OCI-LY1 (cell line): ENCODE results near the gene ASMTL.

ENCODE experiments used
- H2AFZ ChIP-seq: fragments of 200-600 bp; sonication (generic), shearing (Covaris generic); 2 replicates; pipeline ENCODE4 v1.6.0; 2014; ENCODE audit warnings: antibody characterized with exemption, mild to moderate bottlenecking, low read length
- H3F3A ChIP-seq: fragments of 200-600 bp; sonication (generic), shearing (Covaris generic); 2 replicates; pipeline ENCODE4 v1.6.0; 2014; ENCODE audit warnings: mild to moderate bottlenecking, antibody characterized with exemption, low read length, moderate library complexity; ENCODE audit not compliant: insufficient read depth
- H3K27ac ChIP-seq: fragments of 200-600 bp; sonication (generic); 2 replicates; pipeline ENCODE4 v1.5.1; 2014; ENCODE audit warnings: low read length, mixed run types, mild to moderate bottlenecking, low read depth; ENCODE audit not compliant: poor library complexity, severe bottlenecking
- H3K27me3 ChIP-seq: fragments of 200-600 bp; sonication (generic); 2 replicates; pipeline ENCODE4 v1.6.0; 2014; ENCODE audit warnings: antibody characterized with exemption, mild to moderate bottlenecking, low read length, moderate library complexity; ENCODE audit not compliant: insufficient read depth
- H3K36me3 ChIP-seq: fragments of 200-600 bp; sonication (generic); 2 replicates; pipeline ENCODE4 v1.6.1; 2014; ENCODE audit warnings: mild to moderate bottlenecking, antibody characterized with exemption, low read length, moderate library complexity, mixed read lengths; ENCODE audit not compliant: insufficient read depth
- H3K4me1 ChIP-seq: fragments of 200-600 bp; sonication (generic); 2 replicates; pipeline ENCODE4 v1.5.1; 2014; ENCODE audit warnings: mild to moderate bottlenecking, low read length, moderate library complexity; ENCODE audit not compliant: insufficient read depth, severe bottlenecking
- H3K4me2 ChIP-seq: fragments of 200-600 bp; sonication (generic), shearing (Covaris generic); 2 replicates; pipeline ENCODE4 v1.6.1; 2014; ENCODE audit warnings: low read length
- H3K4me3 ChIP-seq: fragments of 200-600 bp; sonication (generic); 2 replicates; pipeline ENCODE4 v1.5.1; 2014; ENCODE audit warnings: low read length, low read depth, mild to moderate bottlenecking, mixed read lengths; ENCODE audit not compliant: poor library complexity, severe bottlenecking
- H3K79me2 ChIP-seq: fragments of 200-600 bp; shearing (Covaris generic); 2 replicates; pipeline ENCODE4 v1.6.1; 2016; ENCODE audit warnings: mixed run types, low read length, mixed read lengths; ENCODE audit not compliant: insufficient read depth
- H3K9ac ChIP-seq: fragments of 200-600 bp; sonication (generic), shearing (Covaris generic); 2 replicates; pipeline ENCODE4 v1.6.1; 2014; ENCODE audit warnings: mild to moderate bottlenecking, low read length, mixed read lengths
- H3K9me2 ChIP-seq: fragments of 200-600 bp; sonication (generic), shearing (Covaris generic); 2 replicates; pipeline ENCODE4 v1.6.1; 2014; ENCODE audit warnings: low read depth, mild to moderate bottlenecking, low read length, mixed read lengths
- H3K9me3 ChIP-seq: fragments of 200-600 bp; shearing (Covaris generic); 2 replicates; pipeline ENCODE4 v1.6.1; 2014; ENCODE audit warnings: low read length, mixed read lengths
- H4K20me1 ChIP-seq: fragments of 200-600 bp; sonication (generic), shearing (Covaris generic); 2 replicates; pipeline ENCODE4 v1.6.0; 2016; ENCODE audit warnings: mild to moderate bottlenecking, low read length; ENCODE audit not compliant: insufficient read depth
- EZH2 ChIP-seq: fragments of 200-600 bp; sonication (generic), shearing (Covaris generic); IDR thresholded peaks from 2 replicates; pipeline ENCODE4 v1.8.0; 2017; ENCODE audit warnings: borderline replicate concordance, mixed run types, mild to moderate bottlenecking, antibody characterized with exemption, low read length, moderate library complexity, mixed read lengths
- TF ChIP-seq, protein P1 (sequence below): fragments of 200-600 bp; sonication (generic), shearing (Covaris generic); IDR thresholded peaks from 2 replicates; pipeline ENCODE4 v1.5.1; 2017; ENCODE audit warnings: mild to moderate bottlenecking, antibody characterized with exemption, low read length, moderate library complexity, mixed read lengths

ASMTL gene

DNA sequence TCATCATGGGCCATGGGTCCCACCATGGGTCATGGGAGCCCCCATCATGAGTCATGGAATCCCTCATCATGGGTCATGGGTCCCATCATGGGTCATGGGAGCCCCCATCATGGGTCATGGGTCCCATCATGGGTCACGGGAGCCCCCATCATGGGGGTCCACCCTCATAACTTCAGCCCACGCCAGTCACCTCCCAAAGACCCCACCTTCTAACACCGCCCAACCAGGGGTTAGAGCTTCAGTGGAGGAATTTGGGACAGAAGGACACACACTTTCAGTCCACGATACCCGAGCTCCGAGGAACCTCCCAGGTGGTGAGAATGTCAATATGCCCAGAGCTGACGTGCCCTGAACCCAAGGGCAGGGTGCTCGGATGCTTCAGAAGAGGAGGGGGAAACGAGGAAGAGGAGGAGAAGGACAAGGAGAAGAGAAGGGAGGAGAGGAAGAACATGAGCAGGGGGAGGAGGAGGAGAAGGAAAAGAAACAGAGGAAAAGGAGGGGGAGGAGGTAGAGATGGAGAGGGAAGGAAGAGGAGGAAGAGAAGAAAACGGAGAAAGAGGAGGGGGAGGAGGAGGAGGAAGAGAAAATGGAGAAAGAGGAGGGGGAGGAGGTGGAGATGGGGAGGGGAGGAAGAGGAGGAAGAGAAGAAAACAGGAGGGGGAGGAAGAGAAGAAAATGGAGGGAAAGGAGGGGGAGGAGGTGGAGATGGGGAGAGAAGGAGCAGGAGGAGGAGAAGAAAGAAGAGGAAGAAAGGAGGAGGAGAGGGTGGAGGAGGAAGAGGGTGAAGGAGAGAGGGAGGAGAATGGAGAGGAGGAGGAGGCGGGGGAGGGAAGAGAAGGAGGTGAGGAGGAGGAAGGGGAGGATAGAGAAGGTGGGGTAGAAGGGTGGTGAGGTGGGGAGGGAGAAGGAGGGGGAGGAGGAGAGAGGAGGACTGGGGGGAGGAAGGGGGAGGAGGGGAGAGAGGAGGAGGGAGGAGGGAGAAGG lies 98.4 kb downstream of the ASMTL start:
- TF ChIP-seq, protein P1, sequence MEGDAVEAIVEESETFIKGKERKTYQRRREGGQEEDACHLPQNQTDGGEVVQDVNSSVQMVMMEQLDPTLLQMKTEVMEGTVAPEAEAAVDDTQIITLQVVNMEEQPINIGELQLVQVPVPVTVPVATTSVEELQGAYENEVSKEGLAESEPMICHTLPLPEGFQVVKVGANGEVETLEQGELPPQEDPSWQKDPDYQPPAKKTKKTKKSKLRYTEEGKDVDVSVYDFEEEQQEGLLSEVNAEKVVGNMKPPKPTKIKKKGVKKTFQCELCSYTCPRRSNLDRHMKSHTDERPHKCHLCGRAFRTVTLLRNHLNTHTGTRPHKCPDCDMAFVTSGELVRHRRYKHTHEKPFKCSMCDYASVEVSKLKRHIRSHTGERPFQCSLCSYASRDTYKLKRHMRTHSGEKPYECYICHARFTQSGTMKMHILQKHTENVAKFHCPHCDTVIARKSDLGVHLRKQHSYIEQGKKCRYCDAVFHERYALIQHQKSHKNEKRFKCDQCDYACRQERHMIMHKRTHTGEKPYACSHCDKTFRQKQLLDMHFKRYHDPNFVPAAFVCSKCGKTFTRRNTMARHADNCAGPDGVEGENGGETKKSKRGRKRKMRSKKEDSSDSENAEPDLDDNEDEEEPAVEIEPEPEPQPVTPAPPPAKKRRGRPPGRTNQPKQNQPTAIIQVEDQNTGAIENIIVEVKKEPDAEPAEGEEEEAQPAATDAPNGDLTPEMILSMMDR, result no peak
- no peak for TF ChIP-seq EZH2
- H3K27me3 ChIP-seq, result no peaks in the 10 kb centered on the region
- no peak overlapping the region for H3K27ac ChIP-seq
- no peaks in the 10 kb centered on the region for H3K4me1 ChIP-seq
- no peaks in the 10 kb centered on the region for H3K9me2 ChIP-seq
- no peaks in the 10 kb centered on the region for H3K79me2 ChIP-seq
- H3F3A ChIP-seq, result no peaks in the 10 kb centered on the region
- H4K20me1 ChIP-seq, result no peaks in the 10 kb centered on the region
- H3K36me3 ChIP-seq, result no peaks in the 10 kb centered on the region
- H3K4me3 ChIP-seq, result no peak overlapping the region
- H3K9me3 ChIP-seq, result no peaks in the 10 kb centered on the region
- H3K9ac ChIP-seq, result no peak overlapping the region
- no peak overlapping the region for H3K4me2 ChIP-seq
- H2AFZ ChIP-seq, result no peak overlapping the region
